ENCODE data around the gene CCDC192.

CCDC192 gene

GRCh38 chr5:127863610-127864395, 160.6 kb downstream of the CCDC192 start:
- Histone ChIP-seq H3K9me3 (ENCODE audit: control insufficient read depth, low read length) (no peaks in the 10 kb centered on the region), H3K4me1 (ENCODE audit: control insufficient read depth, insufficient read depth, low read length) (peaks cover 15% of the 10 kb centered on the region), H3K9ac (ENCODE audit: low read length) (no peak overlapping the region), H3K27me3 (ENCODE audit: control insufficient read depth, insufficient read depth, low read length) (no peaks in the 10 kb centered on the region), H3K36me3 (ENCODE audit: control insufficient read depth, insufficient read depth, low read length) (no peaks in the 10 kb centered on the region), H3K4me3 (ENCODE audit: low read length) (no peak overlapping the region)

DNA sequence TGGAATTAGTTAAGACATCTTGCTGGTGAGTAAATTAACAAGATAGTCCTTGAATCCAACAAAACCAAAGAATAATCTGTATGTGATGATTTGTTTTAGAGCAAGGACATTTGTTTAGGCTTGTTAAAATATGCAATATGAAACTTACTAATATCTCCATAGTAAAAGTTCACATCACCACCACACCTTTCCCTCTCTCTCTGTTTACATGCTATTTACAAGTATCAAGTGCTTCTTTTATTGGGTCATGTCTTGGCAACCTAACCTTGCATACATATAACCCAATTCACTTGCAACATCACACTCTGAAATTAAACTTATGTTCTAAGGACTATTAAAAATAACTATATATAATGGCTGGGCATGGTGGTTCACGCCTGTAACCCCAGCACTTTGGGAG, 161.3 kb downstream of the CCDC192 start:
- Histone ChIP-seq H3K4me3 (ENCODE audit: low read length) (no peak overlapping the region), H3K9ac (ENCODE audit: low read length) (no peak overlapping the region), H3K9me3 (ENCODE audit: control insufficient read depth, low read length) (no peaks in the 10 kb centered on the region), H3K27me3 (ENCODE audit: control insufficient read depth, insufficient read depth, low read length) (no peaks in the 10 kb centered on the region), H3K4me1 (ENCODE audit: control insufficient read depth, insufficient read depth, low read length) (peaks cover 8% of the 10 kb centered on the region), H3K36me3 (ENCODE audit: control insufficient read depth, insufficient read depth, low read length) (no peaks in the 10 kb centered on the region)

DNA sequence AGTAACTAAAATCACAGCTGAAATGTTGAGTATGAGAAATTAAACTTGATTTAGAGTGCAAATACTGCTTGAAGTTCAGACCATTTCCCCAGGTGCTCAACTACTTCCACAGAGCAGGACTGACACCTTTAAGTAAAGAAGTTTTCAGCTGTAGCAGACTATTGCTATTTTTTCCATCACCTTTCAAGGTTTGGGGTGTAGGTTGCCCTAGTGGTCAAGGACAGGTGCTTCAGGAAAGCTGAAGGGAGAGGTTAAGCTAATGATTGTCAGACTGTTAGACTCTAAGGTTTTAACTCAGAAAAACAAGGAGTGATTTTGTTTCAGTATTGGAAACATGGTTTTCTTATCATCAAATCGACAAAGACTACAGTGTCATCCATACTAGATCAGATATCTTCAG, 162.1 kb downstream of the CCDC192 start:
- Histone ChIP-seq H3K9ac (ENCODE audit: low read length) (no peak overlapping the region), H3K9me3 (ENCODE audit: control insufficient read depth, low read length) (no peaks in the 10 kb centered on the region), H3K4me3 (ENCODE audit: low read length) (no peak overlapping the region)

DNA sequence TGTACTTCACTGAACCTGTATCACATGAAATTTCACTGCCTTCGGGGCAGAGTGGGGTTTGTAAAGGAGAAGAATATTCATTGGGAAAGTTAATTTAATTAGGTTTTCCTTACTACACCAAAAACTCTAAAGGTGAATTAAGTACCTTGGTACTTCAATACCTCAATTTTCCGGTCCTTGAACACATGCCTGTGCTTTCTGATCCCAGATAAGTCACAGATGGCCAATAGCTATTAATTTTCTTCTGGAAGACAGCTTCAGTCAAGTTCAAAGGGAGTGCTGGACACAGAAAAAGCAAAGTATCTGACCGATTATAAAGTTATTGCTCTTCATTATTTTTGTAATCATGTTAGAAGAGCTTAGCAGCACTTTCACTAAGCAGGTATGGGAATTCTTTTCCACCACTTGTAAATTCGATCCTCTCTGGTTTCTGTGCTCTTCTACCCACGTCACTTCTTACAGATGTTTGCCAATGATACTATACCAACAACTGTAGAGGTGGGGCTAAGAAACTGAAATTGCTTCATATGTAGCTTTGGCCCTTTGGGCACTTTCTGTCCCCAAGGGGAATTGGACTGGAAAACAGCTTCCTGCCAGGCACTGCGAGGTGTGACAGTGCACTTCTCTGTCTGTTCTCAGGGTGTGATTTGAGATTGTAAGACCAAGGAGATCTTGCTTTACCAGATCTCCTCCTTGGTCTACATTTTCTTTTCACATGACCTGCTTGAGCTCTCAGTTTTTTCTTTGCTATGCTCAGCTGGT, 164.0 kb downstream of the CCDC192 start:
- Histone ChIP-seq H3K36me3 (ENCODE audit: control insufficient read depth, insufficient read depth, low read length) (no peaks in the 10 kb centered on the region), H3K4me1 (ENCODE audit: control insufficient read depth, insufficient read depth, low read length) (peaks cover 8% of the 10 kb centered on the region), H3K27me3 (ENCODE audit: control insufficient read depth, insufficient read depth, low read length) (no peaks in the 10 kb centered on the region), H3K9ac (ENCODE audit: low read length) (no peak overlapping the region), H3K4me3 (ENCODE audit: low read length) (no peak overlapping the region), H3K9me3 (ENCODE audit: control insufficient read depth, low read length) (no peaks in the 10 kb centered on the region)

More for the DNA sequence above, 162.1 kb downstream of the CCDC192 start:
- H3K4me1 ChIP-seq (ENCODE audit: control insufficient read depth, insufficient read depth, low read length), result peaks cover 8% of the 10 kb centered on the region
- H3K27me3 ChIP-seq (ENCODE audit: control insufficient read depth, insufficient read depth, low read length), result no peaks in the 10 kb centered on the region
- no peaks in the 10 kb centered on the region for H3K36me3 ChIP-seq (ENCODE audit: control insufficient read depth, insufficient read depth, low read length)

- Histone ChIP-seq H3K36me3 (ENCODE audit: control insufficient read depth, insufficient read depth, low read length) (no peaks in the 10 kb centered on the region), H3K9me3 (ENCODE audit: control insufficient read depth, low read length) (no peaks in the 10 kb centered on the region), H3K9ac (ENCODE audit: low read length) (no peak overlapping the region), H3K27me3 (ENCODE audit: control insufficient read depth, insufficient read depth, low read length) (no peaks in the 10 kb centered on the region), H3K4me1 (ENCODE audit: control insufficient read depth, insufficient read depth, low read length) (peaks cover 8% of the 10 kb centered on the region), H3K4me3 (ENCODE audit: low read length) (no peak overlapping the region)
Measured at GRCh38 chr5:127870914-127871313, 167.7 kb downstream of the CCDC192 start.

GRCh38 chr5:127871503-127872153, 168.4 kb downstream of the CCDC192 start:
- no peaks in the 10 kb centered on the region for H3K36me3 ChIP-seq (ENCODE audit: control insufficient read depth, insufficient read depth, low read length)
- no peak overlapping the region for H3K4me3 ChIP-seq (ENCODE audit: low read length)

GRCh38 chr5:127872494-127872893, 169.3 kb downstream of the CCDC192 start:
- H3K4me3 ChIP-seq (ENCODE audit: low read length), result no peak overlapping the region
- H3K4me1 ChIP-seq (ENCODE audit: control insufficient read depth, insufficient read depth, low read length), result peaks cover 13% of the 10 kb centered on the region

More at GRCh38 chr5:127871503-127872153, 168.4 kb downstream of the CCDC192 start:
- Histone ChIP-seq H3K9ac (ENCODE audit: low read length) (no peak overlapping the region), H3K9me3 (ENCODE audit: control insufficient read depth, low read length) (no peaks in the 10 kb centered on the region), H3K4me1 (ENCODE audit: control insufficient read depth, insufficient read depth, low read length) (peaks cover 15% of the 10 kb centered on the region), H3K27me3 (ENCODE audit: control insufficient read depth, insufficient read depth, low read length) (no peaks in the 10 kb centered on the region)

DNA sequence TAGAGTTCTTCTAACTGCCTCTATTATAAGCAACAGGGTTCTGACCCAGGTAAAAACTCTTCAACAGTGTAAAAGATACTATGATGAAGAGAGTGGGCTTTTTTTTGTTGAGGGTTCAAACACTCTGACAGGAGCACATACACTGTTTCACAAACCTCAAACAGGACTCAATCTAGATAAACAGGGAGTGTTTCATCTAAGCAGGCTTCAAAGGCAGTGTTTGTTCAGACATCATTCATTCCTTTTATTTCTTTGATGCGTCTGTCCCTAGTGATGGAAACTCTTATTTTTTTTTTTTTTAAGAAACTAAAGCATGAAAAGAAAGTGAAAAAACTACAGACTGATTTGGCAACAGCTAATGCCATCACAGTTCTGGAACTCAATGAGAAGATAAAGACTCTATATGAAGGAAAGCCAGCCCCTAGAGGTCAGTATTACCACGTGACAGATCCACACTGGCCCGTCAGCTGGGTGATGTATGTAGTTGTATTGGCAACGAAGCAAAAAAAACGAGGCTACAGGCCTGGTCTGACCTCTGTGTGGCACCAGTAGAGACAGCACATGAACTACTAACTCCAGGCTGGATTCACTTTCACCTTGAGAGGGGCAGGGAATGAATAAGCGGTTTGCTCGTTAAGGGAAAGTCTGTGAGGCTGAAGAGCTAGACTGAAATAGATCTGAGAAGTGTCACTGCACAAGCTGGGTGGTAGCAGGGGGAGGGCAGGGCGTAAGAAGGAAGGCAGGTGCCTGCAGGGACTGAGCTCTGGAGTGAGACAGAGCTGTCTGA, 172.2 kb downstream of the CCDC192 start:
- Histone ChIP-seq H3K4me1 (ENCODE audit: control insufficient read depth, insufficient read depth, low read length) (peaks cover 18% of the 10 kb centered on the region), H3K9me3 (ENCODE audit: control insufficient read depth, low read length) (no peaks in the 10 kb centered on the region), H3K36me3 (ENCODE audit: control insufficient read depth, insufficient read depth, low read length) (no peaks in the 10 kb centered on the region), H3K9ac (ENCODE audit: low read length) (no peak overlapping the region), H3K4me3 (ENCODE audit: low read length) (no peak overlapping the region), H3K27me3 (ENCODE audit: control insufficient read depth, insufficient read depth, low read length) (no peaks in the 10 kb centered on the region)

More at GRCh38 chr5:127872494-127872893, 169.3 kb downstream of the CCDC192 start:
- Histone ChIP-seq H3K9ac (ENCODE audit: low read length) (no peak overlapping the region), H3K27me3 (ENCODE audit: control insufficient read depth, insufficient read depth, low read length) (no peaks in the 10 kb centered on the region), H3K9me3 (ENCODE audit: control insufficient read depth, low read length) (no peaks in the 10 kb centered on the region), H3K36me3 (ENCODE audit: control insufficient read depth, insufficient read depth, low read length) (no peaks in the 10 kb centered on the region)

DNA sequence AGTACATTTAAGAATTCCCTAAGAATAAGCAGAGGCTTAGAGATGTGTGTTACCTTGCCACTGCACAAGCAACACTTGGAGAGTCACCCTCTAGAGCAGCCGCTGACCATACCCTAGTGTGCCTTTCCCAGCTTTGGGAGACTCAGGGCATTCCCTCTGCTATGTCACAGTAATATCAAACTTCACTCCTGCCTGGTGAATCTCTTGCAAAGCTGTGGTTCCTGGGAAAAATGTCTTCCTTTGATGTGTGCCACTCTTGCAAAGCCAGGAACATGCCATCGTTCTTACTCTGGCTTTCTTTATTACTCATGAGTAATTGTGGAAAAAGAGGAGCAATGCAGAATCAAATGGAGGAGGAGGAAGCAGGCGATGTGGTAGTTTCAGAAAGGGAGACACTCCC, 173.2 kb downstream of the CCDC192 start:
- H3K9ac ChIP-seq (ENCODE audit: low read length), result no peak overlapping the region
- H3K36me3 ChIP-seq (ENCODE audit: control insufficient read depth, insufficient read depth, low read length), result no peaks in the 10 kb centered on the region
- H3K9me3 ChIP-seq (ENCODE audit: control insufficient read depth, low read length), result no peaks in the 10 kb centered on the region
- no peak overlapping the region for H3K4me3 ChIP-seq (ENCODE audit: low read length)
- H3K4me1 ChIP-seq (ENCODE audit: control insufficient read depth, insufficient read depth, low read length), result peaks cover 18% of the 10 kb centered on the region
- H3K27me3 ChIP-seq (ENCODE audit: control insufficient read depth, insufficient read depth, low read length), result no peaks in the 10 kb centered on the region

DNA sequence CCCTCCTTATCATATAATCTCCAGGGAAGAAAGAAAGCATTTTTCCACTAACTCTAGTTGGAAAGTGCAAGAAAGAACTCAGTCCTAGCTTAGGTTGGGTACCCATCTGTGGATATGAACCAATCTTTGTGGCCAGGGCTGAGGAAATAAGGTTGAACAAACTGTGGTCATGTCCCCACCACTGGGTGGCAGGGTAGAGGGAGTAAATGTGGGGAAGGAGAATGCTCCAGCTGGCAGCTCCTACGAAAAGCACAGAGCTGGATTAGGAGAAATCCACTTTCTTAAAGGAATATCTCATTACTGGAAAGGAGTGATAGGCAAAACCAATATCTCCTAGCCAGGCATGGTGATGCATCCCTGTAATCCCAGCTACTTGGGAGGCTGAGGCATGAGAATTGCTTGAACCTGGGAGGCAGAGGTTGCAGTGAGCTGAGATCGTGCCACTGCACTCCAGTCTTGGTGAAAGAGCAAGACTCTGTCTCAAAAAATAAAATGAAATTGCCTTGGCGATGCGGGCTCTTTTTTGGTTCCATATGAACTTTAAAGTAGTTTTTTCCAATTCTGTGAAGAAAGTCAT, 175.1 kb downstream of the CCDC192 start:
- Histone ChIP-seq H3K36me3 (ENCODE audit: control insufficient read depth, insufficient read depth, low read length) (no peaks in the 10 kb centered on the region), H3K4me1 (ENCODE audit: control insufficient read depth, insufficient read depth, low read length) (peaks cover 34% of the 10 kb centered on the region), H3K4me3 (ENCODE audit: low read length) (no peak overlapping the region), H3K27me3 (ENCODE audit: control insufficient read depth, insufficient read depth, low read length) (no peaks in the 10 kb centered on the region), H3K9me3 (ENCODE audit: control insufficient read depth, low read length) (no peaks in the 10 kb centered on the region), H3K9ac (ENCODE audit: low read length) (no peak overlapping the region)

DNA sequence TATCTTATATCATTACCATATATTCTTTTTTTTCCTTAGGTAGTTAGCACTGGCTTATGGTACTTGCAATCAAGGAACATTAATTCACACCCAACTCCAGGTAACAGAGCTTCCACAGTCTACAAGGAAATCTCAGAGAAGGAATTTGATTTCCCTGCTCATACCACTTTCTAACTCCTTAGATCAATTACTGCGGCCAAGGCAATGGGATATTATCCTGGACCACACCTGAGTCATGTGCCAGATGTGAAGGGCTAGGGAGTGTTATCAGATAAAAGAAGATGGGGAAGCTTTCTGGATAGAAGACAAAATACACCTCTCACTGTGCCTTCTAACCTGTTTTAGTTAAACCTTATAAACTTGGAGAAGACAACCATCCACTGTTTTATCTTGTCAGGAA, 181.2 kb downstream of the CCDC192 start:
- peaks cover 53% of the 10 kb centered on the region for H3K4me1 ChIP-seq (ENCODE audit: control insufficient read depth, insufficient read depth, low read length)
- no peaks in the 10 kb centered on the region for H3K27me3 ChIP-seq (ENCODE audit: control insufficient read depth, insufficient read depth, low read length)
- H3K36me3 ChIP-seq (ENCODE audit: control insufficient read depth, insufficient read depth, low read length), result no peaks in the 10 kb centered on the region
- no peak overlapping the region for H3K9ac ChIP-seq (ENCODE audit: low read length)
- H3K4me3 ChIP-seq (ENCODE audit: low read length), result no peak overlapping the region
- H3K9me3 ChIP-seq (ENCODE audit: control insufficient read depth, low read length), result no peaks in the 10 kb centered on the region
